Measurements from ENCODE around the gene SLC35F3. TPM values are rescaled to one million over a fixed set of nuclear protein-coding genes. Genes with fewer than 3 reads are reported as not detected.

The SLC35F3 gene
- polyA plus RNA-seq, 1 donor: 0.55 TPM

- 100% methylated on average over 1 of the region's 6 CpGs for WGBS (ENCODE audit: insufficient coverage, low lambda C conversion rate)
- DNase-seq: no peak
- H3K9me3 ChIP-seq (ENCODE audit: control insufficient read depth, low read depth, low read length): no peaks in the 10 kb centered on the region
- H3K36me3 ChIP-seq (ENCODE audit: control insufficient read depth, insufficient read depth, low read length): no peaks in the 10 kb centered on the region
- peaks cover 11% of the 10 kb centered on the region for H3K27me3 ChIP-seq (ENCODE audit: control insufficient read depth, insufficient read depth, low read length)
- no peak overlapping the region for H3K4me3 ChIP-seq (ENCODE audit: low read length)
- H3K27ac ChIP-seq (ENCODE audit: low read length): no peak overlapping the region
- H3K4me1 ChIP-seq (ENCODE audit: control insufficient read depth, insufficient read depth, low read length): no peaks in the 10 kb centered on the region
These were observed 403.2 kb downstream of the SLC35F3 start for GRCh38 chr1:234307726-234308125.

DNA sequence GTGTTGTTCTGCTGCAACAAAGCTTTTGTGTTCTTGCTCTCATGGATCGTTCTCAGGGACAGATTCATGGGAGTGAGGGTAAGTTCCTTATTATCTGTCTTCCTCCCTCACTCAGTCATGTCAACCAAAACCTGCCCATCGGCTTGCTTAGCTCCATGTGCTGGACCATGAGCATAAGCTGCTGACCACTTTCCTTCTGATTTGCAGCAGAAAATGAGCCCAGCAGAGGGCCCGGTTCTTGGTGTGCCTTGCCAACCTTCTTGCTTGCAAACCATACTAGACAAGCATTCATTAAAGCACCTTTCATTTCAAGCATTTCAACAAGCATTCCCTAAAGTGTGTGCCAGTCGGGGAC, 404.7 kb downstream of the SLC35F3 start:
- no peaks in the 10 kb centered on the region for H3K9me3 ChIP-seq (ENCODE audit: control insufficient read depth, low read depth, low read length)
- DNase-seq: no peak
- H3K27ac ChIP-seq (ENCODE audit: low read length): no peak overlapping the region
- peaks cover 8% of the 10 kb centered on the region for H3K27me3 ChIP-seq (ENCODE audit: control insufficient read depth, insufficient read depth, low read length)
- H3K4me3 ChIP-seq (ENCODE audit: low read length): no peak overlapping the region
- H3K4me1 ChIP-seq (ENCODE audit: control insufficient read depth, insufficient read depth, low read length): no peaks in the 10 kb centered on the region
- no peaks in the 10 kb centered on the region for H3K36me3 ChIP-seq (ENCODE audit: control insufficient read depth, insufficient read depth, low read length)
- no CpG with 5 or more reads among the region's 4 CpGs for WGBS (ENCODE audit: insufficient coverage, low lambda C conversion rate)

DNA sequence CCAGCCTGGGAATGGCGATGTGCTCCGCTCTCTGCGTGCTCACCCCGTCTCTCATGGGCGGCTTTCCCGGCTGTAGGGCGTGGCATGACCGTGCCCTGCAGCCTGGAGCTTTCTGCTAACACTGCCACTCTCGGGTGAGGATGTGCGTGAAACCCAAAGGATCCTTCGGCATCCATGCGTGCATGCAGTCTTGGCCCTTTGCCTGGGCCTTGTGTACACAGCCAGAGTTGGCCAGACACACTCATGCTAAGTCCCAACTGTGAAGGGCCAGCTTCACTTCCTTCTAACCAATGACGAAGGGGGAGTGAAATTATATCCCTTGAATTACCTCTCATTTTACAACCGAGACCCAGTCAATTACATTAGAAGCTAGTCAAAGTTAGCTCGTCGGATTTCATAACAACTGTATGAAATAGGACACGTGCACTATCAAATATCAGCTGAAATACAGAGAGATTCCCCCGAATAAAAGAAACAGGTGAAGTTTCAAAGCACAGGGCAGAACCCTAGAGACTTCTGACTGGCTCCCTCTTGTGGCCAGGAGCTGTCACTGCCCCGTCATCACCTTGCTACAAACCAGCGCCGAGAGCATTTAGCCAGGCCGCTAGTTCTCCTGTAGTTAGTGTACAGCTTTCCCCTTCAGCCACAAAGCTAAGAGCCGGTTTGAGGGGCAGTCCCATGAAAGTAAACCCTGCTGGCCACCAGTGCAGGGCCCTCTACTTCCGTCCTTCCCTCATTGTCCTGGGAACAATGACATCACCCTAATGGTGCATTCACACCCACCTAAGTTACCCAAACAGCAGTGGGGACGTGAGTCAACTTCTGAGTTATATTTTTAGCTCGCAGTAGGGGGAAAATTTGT, 405.4 kb downstream of the SLC35F3 start:
- H3K4me3 ChIP-seq (ENCODE audit: low read length): no peak overlapping the region
- WGBS (ENCODE audit: insufficient coverage, low lambda C conversion rate): 60% methylated on average over 2 of the region's 26 CpGs
- DNase-seq: peak; percentile 12 to 41

GRCh38 chr1:234310460-234310817, 406.0 kb downstream of the SLC35F3 start:
- H3K4me1 ChIP-seq (ENCODE audit: control insufficient read depth, insufficient read depth, low read length): no peaks in the 10 kb centered on the region
- H3K27ac ChIP-seq (ENCODE audit: low read length): no peak overlapping the region
- H3K4me3 ChIP-seq (ENCODE audit: low read length): no peak overlapping the region
- no peak for DNase-seq
- H3K9me3 ChIP-seq (ENCODE audit: control insufficient read depth, low read depth, low read length): no peaks in the 10 kb centered on the region
- WGBS (ENCODE audit: insufficient coverage, low lambda C conversion rate): no CpG with 5 or more reads among the region's 1 CpG
- H3K36me3 ChIP-seq (ENCODE audit: control insufficient read depth, insufficient read depth, low read length): no peaks in the 10 kb centered on the region
- H3K27me3 ChIP-seq (ENCODE audit: control insufficient read depth, insufficient read depth, low read length): peaks cover 8% of the 10 kb centered on the region

More for the DNA sequence above, 405.4 kb downstream of the SLC35F3 start:
- no peaks in the 10 kb centered on the region for H3K4me1 ChIP-seq (ENCODE audit: control insufficient read depth, insufficient read depth, low read length)
- peaks cover 8% of the 10 kb centered on the region for H3K27me3 ChIP-seq (ENCODE audit: control insufficient read depth, insufficient read depth, low read length)
- no peak overlapping the region for H3K27ac ChIP-seq (ENCODE audit: low read length)
- no peaks in the 10 kb centered on the region for H3K36me3 ChIP-seq (ENCODE audit: control insufficient read depth, insufficient read depth, low read length)
- no peaks in the 10 kb centered on the region for H3K9me3 ChIP-seq (ENCODE audit: control insufficient read depth, low read depth, low read length)

DNA sequence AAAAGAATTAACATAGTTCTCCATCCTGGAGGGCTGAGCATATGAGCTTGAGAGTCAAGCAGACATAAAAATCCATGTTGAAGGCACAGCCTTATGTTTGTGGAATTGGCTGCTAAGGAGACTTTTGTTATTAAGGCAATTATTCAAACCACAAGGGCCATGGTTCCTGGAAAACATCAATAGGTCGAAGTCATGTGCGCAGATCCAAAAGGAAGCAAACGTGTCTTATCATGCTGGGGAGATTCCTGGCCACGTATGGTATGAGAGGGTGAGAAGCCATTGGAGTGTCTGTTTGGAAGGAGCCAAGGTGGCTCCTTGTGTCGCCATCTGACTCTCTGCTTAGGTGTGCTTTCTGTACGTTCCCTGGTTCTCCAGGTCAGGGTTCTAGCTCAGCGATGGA, 406.9 kb downstream of the SLC35F3 start:
- DNase-seq: no peak
- no peaks in the 10 kb centered on the region for H3K9me3 ChIP-seq (ENCODE audit: control insufficient read depth, low read depth, low read length)
- H3K36me3 ChIP-seq (ENCODE audit: control insufficient read depth, insufficient read depth, low read length): no peaks in the 10 kb centered on the region
- peaks cover 8% of the 10 kb centered on the region for H3K27me3 ChIP-seq (ENCODE audit: control insufficient read depth, insufficient read depth, low read length)
- WGBS (ENCODE audit: insufficient coverage, low lambda C conversion rate): 100% methylated on average over 1 of the region's 7 CpGs
- no peak overlapping the region for H3K4me3 ChIP-seq (ENCODE audit: low read length)
- H3K27ac ChIP-seq (ENCODE audit: low read length): no peak overlapping the region
- no peaks in the 10 kb centered on the region for H3K4me1 ChIP-seq (ENCODE audit: control insufficient read depth, insufficient read depth, low read length)

DNA sequence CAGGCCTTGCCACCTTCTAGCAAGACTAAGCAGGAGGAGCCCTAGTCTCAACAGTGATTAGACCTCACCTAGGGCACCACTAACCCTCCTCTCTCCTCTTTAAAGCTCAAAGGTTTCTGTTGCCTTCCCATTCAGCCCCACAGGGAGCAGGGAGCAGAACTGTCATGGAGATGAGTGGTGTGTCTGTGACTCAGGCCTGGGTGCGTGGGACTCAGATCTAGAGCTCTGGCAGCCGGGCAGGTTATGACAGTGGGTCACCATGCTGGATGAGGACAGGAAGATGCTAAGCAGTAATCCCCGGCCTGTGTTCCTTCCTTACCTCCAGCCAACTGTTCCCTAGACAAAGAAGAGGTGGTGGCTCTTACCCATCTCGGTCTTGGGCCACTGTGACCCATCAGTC, 408.7 kb downstream of the SLC35F3 start:
- WGBS (ENCODE audit: insufficient coverage, low lambda C conversion rate): no CpG with 5 or more reads among the region's 4 CpGs
- no peak overlapping the region for H3K4me3 ChIP-seq (ENCODE audit: low read length)
- DNase-seq: no peak
- peaks cover 8% of the 10 kb centered on the region for H3K27me3 ChIP-seq (ENCODE audit: control insufficient read depth, insufficient read depth, low read length)
- no peaks in the 10 kb centered on the region for H3K4me1 ChIP-seq (ENCODE audit: control insufficient read depth, insufficient read depth, low read length)
- no peak overlapping the region for H3K27ac ChIP-seq (ENCODE audit: low read length)
- no peaks in the 10 kb centered on the region for H3K9me3 ChIP-seq (ENCODE audit: control insufficient read depth, low read depth, low read length)
- no peaks in the 10 kb centered on the region for H3K36me3 ChIP-seq (ENCODE audit: control insufficient read depth, insufficient read depth, low read length)

- Histone ChIP-seq H3K36me3 (ENCODE audit: control insufficient read depth, insufficient read depth, low read length) (no peaks in the 10 kb centered on the region), H3K27me3 (ENCODE audit: control insufficient read depth, insufficient read depth, low read length) (peaks cover 7% of the 10 kb centered on the region), H3K4me1 (ENCODE audit: control insufficient read depth, insufficient read depth, low read length) (no peaks in the 10 kb centered on the region), H3K9me3 (ENCODE audit: control insufficient read depth, low read depth, low read length) (no peaks in the 10 kb centered on the region), H3K27ac (ENCODE audit: low read length) (no peak overlapping the region), H3K4me3 (ENCODE audit: low read length) (no peak overlapping the region)
- no CpG with 5 or more reads among the region's 6 CpGs for WGBS (ENCODE audit: insufficient coverage, low lambda C conversion rate)
- DNase-seq: no peak
These were observed 410.6 kb downstream of the SLC35F3 start for GRCh38 chr1:234315091-234315541.

GRCh38 chr1:234315588-234315987, 411.1 kb downstream of the SLC35F3 start:
- no peak for DNase-seq
- no peak overlapping the region for H3K4me3 ChIP-seq (ENCODE audit: low read length)
- H3K4me1 ChIP-seq (ENCODE audit: control insufficient read depth, insufficient read depth, low read length): no peaks in the 10 kb centered on the region
- no peaks in the 10 kb centered on the region for H3K36me3 ChIP-seq (ENCODE audit: control insufficient read depth, insufficient read depth, low read length)
- peaks cover 4% of the 10 kb centered on the region for H3K27me3 ChIP-seq (ENCODE audit: control insufficient read depth, insufficient read depth, low read length)
- H3K27ac ChIP-seq (ENCODE audit: low read length): no peak overlapping the region
- 71% methylated on average over 1 of the region's 3 CpGs for WGBS (ENCODE audit: insufficient coverage, low lambda C conversion rate)
- H3K9me3 ChIP-seq (ENCODE audit: control insufficient read depth, low read depth, low read length): no peaks in the 10 kb centered on the region

DNA sequence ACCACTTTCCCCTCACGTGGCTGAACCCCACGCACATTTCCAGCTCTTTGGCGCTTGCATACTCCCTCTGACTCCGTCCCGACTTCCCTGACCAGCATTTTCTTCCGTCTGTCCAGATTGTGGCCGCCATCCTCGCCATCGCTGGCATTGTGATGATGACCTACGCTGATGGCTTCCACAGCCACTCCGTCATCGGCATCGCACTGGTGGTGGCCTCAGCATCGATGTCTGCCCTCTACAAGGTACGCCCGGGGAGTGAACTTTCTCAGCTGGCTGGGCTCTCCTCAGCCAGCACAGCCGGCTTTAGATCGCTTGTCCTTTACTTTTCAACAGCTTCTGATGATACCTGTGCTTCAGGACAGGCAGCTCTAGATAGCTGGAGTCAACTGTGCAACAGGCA, 412.0 kb downstream of the SLC35F3 start:
- H3K36me3 ChIP-seq (ENCODE audit: control insufficient read depth, insufficient read depth, low read length): no peaks in the 10 kb centered on the region
- no peak overlapping the region for H3K4me3 ChIP-seq (ENCODE audit: low read length)
- no peaks in the 10 kb centered on the region for H3K9me3 ChIP-seq (ENCODE audit: control insufficient read depth, low read depth, low read length)
- no peaks in the 10 kb centered on the region for H3K4me1 ChIP-seq (ENCODE audit: control insufficient read depth, insufficient read depth, low read length)
- H3K27ac ChIP-seq (ENCODE audit: low read length): no peak overlapping the region
- no CpG with 5 or more reads among the region's 18 CpGs for WGBS (ENCODE audit: insufficient coverage, low lambda C conversion rate)
- H3K27me3 ChIP-seq (ENCODE audit: control insufficient read depth, insufficient read depth, low read length): no peaks in the 10 kb centered on the region
- no peak for DNase-seq

- no peaks in the 10 kb centered on the region for H3K4me1 ChIP-seq (ENCODE audit: control insufficient read depth, insufficient read depth, low read length)
- H3K4me3 ChIP-seq (ENCODE audit: low read length): no peak overlapping the region
- DNase-seq: no peak
- H3K36me3 ChIP-seq (ENCODE audit: control insufficient read depth, insufficient read depth, low read length): no peaks in the 10 kb centered on the region
- no peaks in the 10 kb centered on the region for H3K27me3 ChIP-seq (ENCODE audit: control insufficient read depth, insufficient read depth, low read length)
- H3K9me3 ChIP-seq (ENCODE audit: control insufficient read depth, low read depth, low read length): no peaks in the 10 kb centered on the region
- 84% methylated on average over 3 of the region's 6 CpGs for WGBS (ENCODE audit: insufficient coverage, low lambda C conversion rate)
- H3K27ac ChIP-seq (ENCODE audit: low read length): no peak overlapping the region
These were observed 412.5 kb downstream of the SLC35F3 start for GRCh38 chr1:234316937-234317336.

GRCh38 chr1:234320069-234320468, 415.6 kb downstream of the SLC35F3 start:
- 73% methylated on average over 3 of the region's 5 CpGs for WGBS (ENCODE audit: insufficient coverage, low lambda C conversion rate)
- no peak for DNase-seq
- no peaks in the 10 kb centered on the region for H3K9me3 ChIP-seq (ENCODE audit: control insufficient read depth, low read depth, low read length)

More at GRCh38 chr1:234320069-234320468, 415.6 kb downstream of the SLC35F3 start:
- Histone ChIP-seq H3K4me3 (ENCODE audit: low read length) (no peak overlapping the region), H3K4me1 (ENCODE audit: control insufficient read depth, insufficient read depth, low read length) (no peaks in the 10 kb centered on the region), H3K36me3 (ENCODE audit: control insufficient read depth, insufficient read depth, low read length) (no peaks in the 10 kb centered on the region), H3K27ac (ENCODE audit: low read length) (no peak overlapping the region), H3K27me3 (ENCODE audit: control insufficient read depth, insufficient read depth, low read length) (peaks cover 15% of the 10 kb centered on the region)

Measured in large intestine (tissue), 3 donors.